NCI-H2081 treated with DMSO at 0.1 percent for 48 hours (cell line): ENCODE results near the gene F2R.
"Not testable (repeated sequence)": the region's sequence is repeated elsewhere in the genome, so short reads cannot be mapped to it uniquely, and the experiment has no call there.

Experiments used
- DNase-seq: peaks from one replicate; lab custom pipeline; 2025; lab: John Stamatoyannopoulos, UW

Gene F2R

GRCh38 chr5:76720988-76721569, 5.2 kb downstream of the F2R start:
- no peak for DNase-seq

GRCh38 chr5:76723266-76723665, 7.3 kb downstream of the F2R start:
- DNase-seq = no peak

- DNase-seq = no peak
These were observed 8.0 kb downstream of the F2R start for GRCh38 chr5:76723906-76724305.

- DNase-seq = no peak
These were observed 8.9 kb downstream of the F2R start for GRCh38 chr5:76724871-76725270.

GRCh38 chr5:76728965-76729364, 13.0 kb downstream of the F2R start:
- DNase-seq = no peak

- DNase-seq = no peak
These were observed 13.7 kb downstream of the F2R start for GRCh38 chr5:76729373-76730290.

GRCh38 chr5:76732405-76733048, 16.6 kb downstream of the F2R start:
- no peak for DNase-seq

GRCh38 chr5:76733049-76733417, 17.1 kb downstream of the F2R start:
- DNase-seq = no peak

- no peak for DNase-seq
These were observed 20.0 kb downstream of the F2R start for GRCh38 chr5:76735762-76736545.

- no peak for DNase-seq
These were observed 21.0 kb downstream of the F2R start for GRCh38 chr5:76736679-76737556.

- no peak for DNase-seq
These were observed 21.9 kb downstream of the F2R start for GRCh38 chr5:76737846-76738245.

GRCh38 chr5:76741506-76741905, 25.6 kb downstream of the F2R start:
- not testable (repeated sequence) for DNase-seq

GRCh38 chr5:76742583-76742982, 26.7 kb downstream of the F2R start:
- no peak for DNase-seq

GRCh38 chr5:76744632-76745031, 28.7 kb downstream of the F2R start:
- no peak for DNase-seq

- DNase-seq = no peak
These were observed 29.7 kb downstream of the F2R start for GRCh38 chr5:76745670-76746069.

- DNase-seq = no peak
These were observed 30.8 kb downstream of the F2R start for GRCh38 chr5:76746677-76747076.

GRCh38 chr5:76747706-76748105, 31.8 kb downstream of the F2R start:
- no peak for DNase-seq

GRCh38 chr5:76751291-76751690, 35.4 kb downstream of the F2R start:
- no peak for DNase-seq

- DNase-seq = no peak
These were observed 38.7 kb downstream of the F2R start for GRCh38 chr5:76754668-76755078.

GRCh38 chr5:76755779-76756637, 40.1 kb downstream of the F2R start:
- DNase-seq = no peak
